ENCODE results near the gene KLHL22.
A peak's percentile ranks its signal among the peaks of the same experiment; 100 is the strongest.
"Not testable (repeated sequence)": the region's sequence is repeated elsewhere in the genome, so short reads cannot be mapped to it uniquely, and the experiment has no call there.

Gene KLHL22

DNA sequence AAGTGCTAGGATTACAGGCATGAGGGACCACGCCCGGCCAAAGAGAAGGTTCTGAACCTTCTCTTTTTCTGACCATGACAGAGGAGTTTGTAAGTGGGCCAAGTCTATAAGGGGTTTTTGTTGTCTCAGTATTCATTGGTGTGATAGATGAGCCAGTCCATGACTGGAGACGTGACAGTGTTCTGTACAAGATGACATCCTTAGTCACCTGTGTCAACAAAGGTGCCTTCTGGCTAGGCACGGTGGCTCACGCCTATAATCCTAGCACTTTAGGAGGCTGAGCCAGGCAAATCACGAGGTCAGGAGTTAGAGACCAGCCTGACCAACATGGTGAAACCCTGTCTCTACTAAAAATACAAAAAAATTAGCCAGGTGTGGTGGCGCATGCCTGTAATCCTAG lies 4.2 kb upstream of the KLHL22 start:
- DNase-seq: no peak

DNA sequence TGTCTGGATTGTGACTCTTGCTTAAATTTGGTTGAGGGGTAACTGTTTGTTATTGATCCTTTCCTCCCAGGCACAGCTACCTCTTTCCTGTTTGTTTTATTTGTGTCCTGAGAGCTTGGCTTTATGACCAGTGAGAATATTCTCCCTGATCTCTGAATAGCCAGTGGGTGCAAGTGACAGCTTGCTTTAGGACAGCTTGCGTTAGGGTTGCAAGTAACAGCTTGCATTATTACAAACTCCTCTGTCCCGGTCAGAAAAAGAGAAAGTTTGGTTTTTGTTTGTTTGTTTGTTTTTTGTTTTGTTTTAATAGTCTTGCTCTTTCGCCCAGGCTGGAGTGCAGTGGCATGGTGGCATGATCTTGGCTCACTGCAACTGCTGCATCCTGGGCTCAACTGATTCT lies 3.3 kb upstream of the KLHL22 start:
- DNase-seq: no peak

DNA sequence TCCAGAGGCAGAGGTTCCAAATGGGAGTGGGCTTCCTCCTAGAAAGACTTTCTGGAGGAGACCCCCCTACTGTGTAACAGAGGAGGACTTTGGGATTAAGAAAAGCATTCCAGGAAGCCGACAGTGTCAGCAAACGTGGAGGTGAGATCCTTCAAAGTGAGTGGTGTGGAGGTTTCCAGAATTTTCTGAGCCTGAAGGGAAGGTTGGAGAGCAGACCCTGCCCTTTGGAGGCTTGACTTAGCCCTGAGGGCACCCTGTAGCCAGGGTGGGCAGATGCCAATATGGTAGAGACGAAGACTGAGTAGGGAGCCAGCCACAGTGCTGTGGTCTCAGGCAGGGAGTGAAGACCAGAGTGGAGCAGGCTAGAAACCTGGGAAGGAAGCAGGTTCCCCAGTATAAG lies 1.8 kb upstream of the KLHL22 start:
- DNase-seq: no peak

DNA sequence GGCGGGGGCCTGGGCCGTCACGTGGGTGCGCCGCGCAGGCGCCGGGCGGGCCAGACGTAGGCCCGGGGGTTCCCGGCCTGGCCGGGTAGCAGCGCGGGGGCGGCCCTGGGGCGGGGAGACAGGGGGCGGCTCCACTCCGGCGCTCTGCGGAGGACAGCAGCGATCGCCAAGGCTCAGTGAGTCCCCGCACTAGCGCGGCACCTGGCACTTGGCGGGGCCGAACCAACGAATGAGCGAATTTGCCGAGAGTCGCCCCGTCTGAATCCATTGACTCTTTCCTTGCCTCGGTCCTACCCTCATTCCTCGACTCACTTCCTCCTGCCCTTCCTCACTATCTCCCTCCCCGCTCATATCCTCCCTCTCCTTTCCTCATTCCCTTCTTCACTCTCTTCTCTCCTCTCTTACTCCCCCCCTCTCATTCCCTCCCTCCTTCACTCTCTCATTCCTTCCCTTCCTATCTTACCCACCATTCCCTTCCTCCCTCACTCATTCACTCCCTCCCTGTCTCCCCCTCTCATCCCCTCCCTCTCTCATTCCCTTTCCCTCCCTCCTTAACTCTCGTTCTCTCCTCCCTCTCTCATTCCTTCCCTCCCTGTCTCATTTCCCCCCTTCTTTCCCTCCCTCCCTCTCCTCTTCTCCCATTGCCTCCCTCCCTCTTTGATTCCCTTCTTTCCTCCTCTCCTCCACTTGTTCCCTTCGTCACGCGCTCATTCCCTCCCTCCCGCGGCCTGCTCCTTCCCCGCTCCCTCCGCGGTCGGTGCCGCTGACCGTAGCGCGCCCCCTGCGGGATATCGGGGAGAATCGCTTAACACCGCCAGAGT lies 476 bp upstream of the KLHL22 start:
- DNase-seq: peak; percentile 67

DNA sequence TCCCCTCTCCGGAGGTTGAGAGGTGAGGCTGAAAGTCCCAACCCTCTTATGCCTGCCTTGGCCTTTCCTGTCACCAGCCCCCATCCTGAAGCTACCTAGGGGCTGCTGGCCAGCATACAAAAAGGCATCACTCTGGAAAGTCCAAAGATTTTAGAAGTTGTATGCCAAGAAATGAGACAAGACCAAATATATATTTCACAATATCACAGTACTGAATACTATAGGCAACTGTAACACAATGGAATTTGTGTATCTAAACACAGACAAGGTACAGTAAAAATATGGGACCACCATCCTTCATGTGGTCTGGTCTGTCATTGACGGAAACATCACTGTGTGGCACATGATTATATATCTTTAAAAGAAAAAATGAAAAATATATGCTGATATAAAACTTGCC lies 4.2 kb downstream of the KLHL22 start:
- no peak for DNase-seq

DNA sequence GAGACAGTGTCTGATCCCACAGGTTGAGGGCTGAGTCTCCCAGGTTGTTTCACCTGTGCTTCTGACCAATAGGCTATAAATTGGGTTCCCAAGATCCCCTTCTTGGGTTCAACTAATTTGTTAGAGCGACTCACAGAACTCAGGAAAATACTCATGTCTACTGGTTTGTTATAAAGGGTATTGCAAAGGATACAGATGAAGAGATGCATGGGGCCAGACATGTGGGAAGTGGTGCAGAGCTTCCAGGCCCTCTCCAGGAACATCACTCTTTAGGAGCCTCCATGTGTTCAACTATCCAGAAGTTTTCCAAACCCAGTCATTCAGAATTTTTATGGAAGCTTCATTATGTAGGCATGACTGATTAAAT lies 4.7 kb downstream of the KLHL22 start:
- no peak for DNase-seq

DNA sequence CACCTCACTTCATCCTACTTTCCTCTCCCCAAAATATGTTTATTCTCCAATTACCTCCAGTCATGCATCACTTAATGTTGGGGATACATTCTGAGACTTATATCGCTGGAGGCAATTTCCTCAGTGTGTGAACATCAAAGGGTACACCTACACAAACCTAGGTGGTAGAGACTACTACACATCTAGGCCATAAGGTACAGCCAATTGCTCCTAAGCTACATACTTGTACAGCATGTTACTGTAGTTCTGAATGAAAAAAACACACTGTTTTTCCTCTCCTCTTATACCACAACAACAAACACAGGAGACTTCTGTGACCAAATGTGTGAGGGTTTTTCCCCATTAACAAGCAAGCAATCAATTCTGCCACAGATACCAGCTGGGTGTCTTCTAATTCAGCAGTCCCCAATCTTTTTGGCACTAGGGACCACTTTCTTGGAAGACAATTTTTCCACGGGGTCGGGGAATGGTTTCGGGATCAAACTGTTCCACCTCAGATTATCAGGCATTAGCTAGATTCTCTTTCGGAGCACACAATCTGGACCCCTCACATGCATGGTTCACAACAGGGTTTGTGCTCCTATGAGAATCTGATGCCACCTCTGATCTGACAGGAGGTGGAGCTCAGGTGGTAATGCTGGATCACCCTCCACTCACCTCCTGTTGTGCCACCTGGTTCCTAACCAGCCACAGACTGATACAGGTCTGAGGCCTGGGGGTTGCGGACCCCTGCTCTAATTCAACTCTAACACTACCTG lies 5.2 kb downstream of the KLHL22 start:
- no peak for DNase-seq

DNA sequence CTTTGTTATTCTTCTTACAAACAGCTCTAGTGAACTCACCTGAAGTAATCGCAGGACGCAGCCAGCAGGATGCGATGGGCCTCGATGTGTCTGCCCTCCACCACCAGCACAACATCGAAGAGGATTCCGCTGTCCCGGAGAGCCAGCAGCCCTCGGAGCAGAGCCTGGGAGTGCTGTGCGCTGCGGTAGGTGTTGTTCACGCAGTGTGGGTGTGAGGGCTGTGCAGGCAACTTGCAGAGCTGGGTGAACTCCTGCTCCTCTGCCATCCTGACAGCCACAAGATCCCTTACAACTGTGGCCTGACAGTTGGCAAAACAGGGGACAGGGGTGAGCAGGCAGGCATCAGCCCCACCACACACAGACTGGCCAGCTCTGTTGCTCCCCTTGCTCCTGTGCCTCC lies 6.6 kb downstream of the KLHL22 start:
- no peak for DNase-seq

DNA sequence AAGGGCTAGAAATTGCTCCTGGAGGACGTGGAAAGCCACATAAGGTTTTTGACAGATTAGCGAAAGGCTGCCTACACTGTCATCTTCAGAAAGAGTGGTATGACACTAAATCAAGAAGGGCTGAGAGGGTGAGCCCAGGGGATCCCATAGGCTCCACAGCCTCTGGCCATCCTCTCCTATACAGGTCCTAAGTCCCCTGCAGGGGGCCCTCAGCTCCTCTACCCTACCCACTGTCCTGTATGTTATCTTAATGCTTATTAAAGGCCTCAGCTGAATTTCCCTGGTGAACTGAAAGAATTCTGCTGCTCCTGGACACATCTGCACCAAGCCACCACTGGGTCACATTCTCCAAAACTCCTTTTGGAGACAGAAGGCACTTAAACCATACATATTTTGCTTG lies 7.9 kb downstream of the KLHL22 start:
- no peak for DNase-seq

DNA sequence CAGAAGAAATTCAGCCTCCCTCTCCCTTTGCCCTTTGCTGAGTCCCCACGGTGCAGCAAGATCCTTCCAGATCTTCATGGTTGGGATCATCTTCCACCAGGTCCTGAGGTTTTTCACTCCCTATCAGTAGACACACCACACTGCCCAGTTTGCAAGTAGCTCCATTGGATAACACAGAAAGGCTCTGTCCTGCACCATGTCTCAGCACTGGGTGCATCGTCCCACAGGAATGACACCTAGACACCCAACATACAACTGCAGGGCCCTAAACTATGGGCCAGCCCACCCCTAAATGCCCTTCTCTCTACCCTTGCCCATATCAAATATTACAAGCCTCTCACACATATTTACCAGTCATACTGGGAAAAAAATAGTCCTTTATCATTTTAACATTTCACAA lies 9.4 kb downstream of the KLHL22 start:
- no peak for DNase-seq

DNA sequence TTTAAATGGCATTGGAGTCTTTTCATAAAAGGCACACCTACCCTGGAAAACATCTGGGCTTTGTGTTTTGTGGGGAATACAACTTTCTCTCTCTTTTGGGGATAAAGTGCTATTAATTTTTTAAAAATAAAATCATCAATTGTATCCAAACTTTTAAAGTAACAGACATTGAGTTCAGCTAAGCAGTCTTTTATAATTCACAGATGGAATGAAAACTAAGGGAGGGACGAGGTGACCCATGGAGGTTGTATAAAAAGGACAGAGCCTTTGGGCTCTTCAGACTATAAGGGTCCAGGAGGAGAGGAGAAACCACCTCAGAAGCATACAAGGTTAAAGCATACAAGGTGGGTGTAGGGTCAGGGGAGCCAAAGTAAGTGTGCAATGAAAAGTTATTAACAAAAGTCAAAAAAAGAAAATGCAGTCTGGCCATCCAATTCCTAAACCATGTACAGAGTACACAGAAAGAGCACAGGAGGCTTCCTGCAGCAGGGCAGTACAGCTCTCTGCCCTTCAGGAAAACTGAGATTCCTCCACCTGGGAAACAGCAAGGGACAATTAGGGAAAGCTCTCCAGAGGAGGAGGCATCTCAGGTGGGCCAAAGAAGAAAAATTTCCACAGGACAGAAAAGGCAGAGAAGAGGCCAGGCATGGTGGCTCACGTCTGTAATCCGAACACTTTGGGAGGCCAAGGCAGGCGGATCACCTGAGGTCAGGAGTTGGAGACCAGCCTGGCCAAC lies 10.5 kb downstream of the KLHL22 start:
- no peak for DNase-seq

DNA sequence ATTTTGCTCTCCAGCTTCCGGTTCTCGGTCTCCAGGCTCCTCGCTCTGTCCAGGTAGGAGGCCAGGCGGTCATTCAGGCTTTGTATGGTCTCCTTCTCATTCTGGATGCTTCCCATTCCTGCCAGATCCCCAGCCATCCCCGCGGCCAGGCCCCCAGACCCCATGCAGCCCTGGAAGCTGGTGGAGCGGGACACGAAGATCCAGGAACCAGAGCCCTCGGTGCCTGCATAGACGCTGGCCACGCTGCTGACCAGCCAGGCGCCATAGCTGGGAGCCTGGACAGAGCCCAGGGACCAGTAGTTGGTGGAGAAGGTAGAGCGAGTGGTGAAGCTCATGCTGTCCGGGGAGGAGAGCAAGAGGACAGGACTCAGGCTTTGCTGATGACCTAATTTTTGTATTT lies 11.8 kb downstream of the KLHL22 start:
- no peak for DNase-seq

DNA sequence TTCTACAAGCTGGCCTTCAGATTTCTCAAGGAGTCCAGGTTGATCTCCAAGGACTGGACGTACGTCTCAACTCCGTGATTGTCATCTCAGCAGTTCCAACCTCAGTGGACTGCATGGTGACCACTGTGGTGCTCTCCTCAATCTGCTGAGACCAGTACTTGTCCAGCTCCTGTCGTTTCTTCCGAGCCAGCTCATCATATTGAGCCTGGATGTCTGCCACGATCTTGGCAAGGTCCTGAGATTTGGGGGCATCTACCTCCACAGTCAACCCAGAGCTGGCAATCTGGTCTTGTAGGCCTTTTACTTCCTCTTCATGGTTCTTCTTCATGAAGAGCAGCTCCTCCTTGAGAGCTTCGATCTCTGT lies 12.5 kb downstream of the KLHL22 start:
- DNase-seq: not testable (repeated sequence)

DNA sequence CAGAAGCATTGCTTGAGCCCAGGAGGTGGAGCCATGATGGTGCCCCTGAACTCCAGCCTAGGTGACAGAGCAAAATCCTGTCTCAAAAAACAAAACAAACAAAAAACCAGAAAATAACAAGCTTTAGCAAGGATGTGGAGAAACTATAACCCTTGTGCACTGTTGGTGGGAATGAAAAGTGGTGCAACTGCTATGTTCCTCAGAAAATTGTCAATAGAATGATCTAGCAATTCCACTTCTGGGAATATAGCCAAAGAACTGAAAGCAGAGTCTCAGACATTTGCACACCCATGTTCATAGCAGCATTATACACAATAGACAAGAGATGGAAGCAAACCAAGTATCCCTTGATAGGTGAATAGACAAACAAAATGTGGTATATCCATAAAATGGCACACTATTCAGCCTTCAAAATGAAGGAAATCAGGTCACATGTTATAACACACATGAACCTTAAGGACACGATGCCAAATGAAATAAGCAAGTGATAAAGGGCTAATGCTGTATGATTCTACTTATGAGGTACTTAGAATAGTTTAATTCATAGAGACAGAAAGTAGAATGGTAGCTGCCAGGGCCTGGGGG lies 15.9 kb downstream of the KLHL22 start:
- DNase-seq: no peak

DNA sequence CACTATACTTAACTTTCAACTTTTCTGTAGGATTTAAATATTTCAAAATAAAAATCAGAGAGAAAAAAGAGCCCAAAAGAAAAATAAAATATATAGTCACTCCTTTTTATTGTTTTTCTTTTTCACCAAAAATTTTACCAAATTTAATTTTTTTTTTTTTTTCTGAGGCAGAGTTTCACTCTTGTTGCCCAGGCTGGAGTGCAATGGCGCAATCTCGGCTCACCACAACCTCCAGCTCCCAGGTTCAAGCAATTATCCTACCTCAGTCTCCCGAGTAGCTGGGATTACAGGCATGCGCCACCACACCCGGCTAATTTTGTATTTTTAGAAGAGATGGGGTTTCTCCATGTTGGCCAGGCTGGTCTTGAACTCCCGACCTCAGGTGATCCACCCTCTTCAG lies 17.5 kb downstream of the KLHL22 start:
- DNase-seq: not testable (repeated sequence)

DNA sequence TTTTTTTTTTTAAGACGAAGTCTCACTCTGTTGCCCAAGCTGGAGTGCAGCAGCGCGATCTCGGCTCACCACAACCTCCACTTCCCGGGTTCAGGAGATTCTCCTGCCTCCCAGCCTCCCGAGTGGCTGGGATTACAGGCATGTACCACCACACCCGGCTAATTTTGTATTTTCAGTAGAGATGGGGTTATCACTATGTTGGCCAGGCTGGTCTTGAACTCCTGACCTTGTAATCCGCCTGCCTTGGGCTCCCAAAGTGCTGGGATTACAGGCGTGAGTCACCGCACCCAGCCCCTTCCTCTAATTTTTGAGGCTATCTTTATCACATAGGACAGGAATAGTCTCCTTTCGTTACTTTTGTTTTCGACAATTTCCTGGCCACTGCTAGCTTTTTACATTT lies 20.0 kb downstream of the KLHL22 start:
- not testable (repeated sequence) for DNase-seq

DNA sequence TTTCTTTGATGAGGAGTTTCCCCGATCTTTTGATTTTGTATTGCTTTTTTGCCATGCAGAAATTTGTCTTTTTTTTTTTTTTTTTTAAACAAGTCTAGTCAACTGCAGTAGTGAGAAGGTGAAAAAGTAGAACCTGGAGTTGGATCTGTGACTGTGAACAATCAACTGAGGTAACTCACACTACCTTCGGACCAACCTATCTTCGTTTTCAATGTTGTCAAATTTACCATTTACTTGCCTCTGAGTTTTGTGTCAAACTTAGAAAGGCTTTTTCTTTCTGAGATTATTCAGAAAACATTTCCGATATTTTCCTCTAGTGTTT lies 20.5 kb downstream of the KLHL22 start:
- no peak for DNase-seq

DNA sequence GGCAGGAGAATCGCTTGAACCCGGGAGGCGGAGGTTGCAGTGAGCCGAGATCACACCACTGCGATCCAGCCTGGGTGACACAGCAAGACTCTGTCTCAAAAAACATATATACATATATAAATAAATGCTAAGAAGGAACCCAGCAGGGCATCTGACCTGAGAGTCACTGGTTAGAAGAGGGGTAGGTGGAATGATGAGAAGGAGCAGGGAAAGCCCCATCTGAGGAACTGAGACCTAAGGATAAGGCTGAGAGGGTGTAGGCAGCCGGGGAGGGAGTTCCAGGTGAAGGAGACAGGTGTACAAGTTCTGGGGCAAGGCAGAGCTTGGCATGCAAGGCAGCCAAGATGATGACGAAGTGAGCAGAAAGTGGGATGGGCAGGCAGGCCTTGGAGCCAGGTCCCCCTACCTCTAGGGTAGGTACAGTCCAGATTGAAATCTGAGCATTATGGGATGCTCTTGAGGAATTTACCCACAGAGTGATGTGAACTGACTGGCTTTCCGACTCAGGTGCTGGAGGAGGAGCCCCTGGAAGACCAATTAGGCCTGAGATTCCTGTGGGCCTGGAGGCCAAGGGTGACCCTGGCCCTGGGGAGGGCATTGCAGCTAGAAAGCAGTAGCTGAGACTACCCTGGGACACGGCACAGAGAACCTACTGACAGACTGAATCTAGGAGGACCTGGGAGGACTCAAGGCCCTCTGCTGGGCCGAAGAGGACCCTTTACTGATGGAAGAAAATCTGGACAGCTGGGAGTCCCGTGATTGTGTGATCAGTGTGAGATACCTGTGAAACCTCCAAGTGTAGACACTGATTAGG lies 22.8 kb downstream of the KLHL22 start:
- DNase-seq: no peak

DNA sequence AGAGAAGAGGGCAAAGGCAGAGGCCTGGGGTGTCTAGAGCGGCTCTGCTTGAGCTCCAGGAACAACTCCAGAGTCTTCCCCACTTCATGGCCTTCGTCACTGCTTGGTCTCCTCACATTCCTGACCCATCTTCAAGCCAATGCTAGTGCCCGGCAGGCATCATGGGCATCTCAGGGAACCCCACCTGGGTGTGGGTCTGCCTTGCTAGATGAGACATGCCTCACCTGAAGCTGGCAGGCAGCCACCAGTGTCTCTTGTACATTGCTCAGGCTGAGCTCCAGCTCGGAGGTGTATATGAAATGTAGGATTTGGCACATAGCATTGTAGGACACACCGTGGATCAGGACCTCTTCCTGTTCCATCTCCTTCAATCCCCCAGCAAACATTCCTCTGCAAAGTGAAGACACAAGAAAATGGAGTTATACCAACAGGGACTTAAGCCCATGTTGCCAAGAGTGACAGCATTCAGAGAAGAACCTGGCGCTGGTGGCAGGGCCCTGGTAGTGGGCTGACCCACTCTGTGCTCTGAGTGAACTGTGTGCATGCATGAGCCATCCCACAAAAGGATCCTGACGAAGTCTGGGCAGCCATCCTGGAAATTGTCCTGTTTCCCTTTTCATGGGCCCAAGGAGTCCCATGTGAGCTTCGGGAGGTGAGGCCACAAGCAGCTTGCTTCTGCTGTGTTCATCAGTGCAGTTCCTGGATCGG lies 24.3 kb downstream of the KLHL22 start:
- DNase-seq: no peak

DNA sequence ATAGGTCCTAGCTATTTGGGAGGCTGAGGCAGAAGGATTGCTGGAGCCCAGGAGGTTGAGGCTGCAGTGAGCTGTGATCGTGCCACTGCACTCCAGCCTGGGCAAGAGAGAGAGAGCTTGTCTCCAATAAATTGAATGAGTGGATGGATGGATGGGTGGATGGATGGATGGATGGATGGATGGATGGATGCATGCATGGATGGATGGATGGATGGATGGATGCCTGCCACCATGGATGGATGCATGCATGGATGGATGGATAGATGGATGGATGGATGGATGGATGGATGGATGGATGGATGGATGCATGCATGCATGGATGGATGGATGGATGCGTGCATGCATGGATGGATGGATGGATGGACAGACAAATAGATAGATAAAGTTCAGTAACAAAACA lies 25.1 kb downstream of the KLHL22 start:
- DNase-seq: not testable (repeated sequence)

DNA sequence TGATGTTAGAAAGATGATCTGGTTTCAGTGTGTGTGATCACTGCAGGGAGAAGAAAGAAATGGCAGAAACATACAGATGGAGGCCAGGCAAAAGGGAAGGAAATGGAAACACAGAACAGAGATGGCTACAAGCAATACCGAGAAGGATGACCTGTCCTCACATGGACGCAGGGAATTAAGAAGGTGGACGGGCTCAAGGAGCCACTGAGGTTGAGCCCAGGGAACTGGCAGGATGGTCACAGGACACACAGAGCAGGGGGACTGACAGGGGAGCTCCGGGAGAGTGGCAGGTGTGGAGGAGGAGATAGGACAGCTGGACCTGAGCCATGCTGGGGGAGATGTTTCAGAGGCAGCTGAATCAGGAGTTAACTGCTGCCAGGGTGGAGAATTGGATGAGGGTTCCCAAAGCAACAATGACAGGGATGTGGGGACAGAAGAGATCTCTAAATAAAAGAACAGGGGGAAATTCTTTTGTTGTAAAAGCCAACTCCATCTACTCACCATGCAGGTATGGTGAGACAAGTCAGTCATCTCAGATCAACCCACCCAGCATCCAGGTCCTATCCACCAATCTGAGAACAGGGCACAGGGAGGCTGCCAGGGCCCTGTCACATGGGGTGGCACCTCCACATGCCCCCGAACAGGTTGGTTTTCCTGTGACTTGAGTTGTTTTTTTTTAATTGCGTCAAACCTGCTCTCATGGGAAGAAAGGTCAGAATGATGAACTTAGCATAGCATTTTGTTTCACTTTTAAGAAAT lies 26.3 kb downstream of the KLHL22 start:
- DNase-seq: no peak

All from NCI-H2029 treated with DMSO at 0.1 percent for 48 hours (cell line).